WI38 (cell line): ENCODE data around the gene PPL.

Experiments used
- H3K4me3 ChIP-seq: 2 replicates; pipeline ENCODE4 v1.5.1; 2011; ENCODE audit warnings: low read depth, mild to moderate bottlenecking, control low read depth, low read length
- CTCF ChIP-seq: IDR thresholded peaks from 2 replicates; pipeline ENCODE4 v1.5.1; 2012; ENCODE audit warnings: low read depth, mild to moderate bottlenecking, control low read depth, low read length

PPL gene

DNA sequence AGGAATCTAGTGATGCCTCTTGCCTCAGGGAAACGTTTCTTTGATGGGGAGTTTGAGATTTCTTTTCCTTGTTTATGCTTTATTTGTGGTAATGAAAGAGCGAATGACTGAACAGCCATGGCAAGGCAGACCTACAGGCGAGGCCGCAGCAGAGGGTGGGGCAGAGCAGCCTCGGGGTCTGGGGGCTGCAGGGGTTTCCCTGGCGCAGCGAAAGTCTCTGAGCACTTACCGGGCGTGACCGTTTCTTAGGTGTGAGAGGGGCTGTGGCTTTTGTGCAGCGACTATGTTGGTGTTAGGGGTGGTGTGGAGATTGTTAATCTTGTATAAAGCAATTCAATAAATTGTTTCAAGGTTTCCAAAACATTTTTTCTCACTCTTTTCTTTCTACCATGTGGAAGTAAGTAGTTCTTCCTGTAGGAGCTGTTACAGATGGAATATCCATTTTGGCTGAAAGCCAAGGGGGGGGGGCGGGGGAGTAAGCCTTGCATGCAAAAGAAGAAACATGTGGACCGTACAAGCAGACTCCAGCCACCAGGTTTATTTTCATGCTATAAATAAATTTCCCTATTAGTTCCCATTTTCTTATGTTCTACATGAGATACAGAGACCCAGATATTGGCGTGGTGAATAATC lies 54.8 kb downstream of the PPL start:
- TF ChIP-seq CTCF, result no peak
- no peak overlapping the region for H3K4me3 ChIP-seq

- H3K4me3 ChIP-seq, result no peak overlapping the region
- TF ChIP-seq CTCF, result no peak
Observed at GRCh38 chr16:4880006-4880580, 56.9 kb downstream of the PPL start.

DNA sequence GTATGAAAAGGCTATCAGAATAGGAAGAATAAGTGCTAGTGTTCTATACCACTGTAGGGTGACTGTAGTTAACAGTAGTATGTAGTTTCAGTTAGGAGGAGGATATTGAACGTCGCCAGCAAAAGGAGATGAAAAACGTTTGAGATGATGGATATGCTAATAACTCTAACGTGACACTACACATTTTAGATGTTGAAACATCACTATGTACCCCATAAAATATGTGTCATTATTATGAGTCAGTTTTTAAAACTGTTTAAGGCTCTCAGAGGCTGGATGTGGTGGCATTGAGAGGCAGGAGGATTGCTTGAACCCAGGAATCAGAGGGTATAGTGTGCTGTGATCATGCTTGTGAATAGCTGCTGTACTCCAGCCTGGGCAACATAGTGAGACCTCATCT lies 57.9 kb downstream of the PPL start:
- no peak overlapping the region for H3K4me3 ChIP-seq
- no peak for TF ChIP-seq CTCF

DNA sequence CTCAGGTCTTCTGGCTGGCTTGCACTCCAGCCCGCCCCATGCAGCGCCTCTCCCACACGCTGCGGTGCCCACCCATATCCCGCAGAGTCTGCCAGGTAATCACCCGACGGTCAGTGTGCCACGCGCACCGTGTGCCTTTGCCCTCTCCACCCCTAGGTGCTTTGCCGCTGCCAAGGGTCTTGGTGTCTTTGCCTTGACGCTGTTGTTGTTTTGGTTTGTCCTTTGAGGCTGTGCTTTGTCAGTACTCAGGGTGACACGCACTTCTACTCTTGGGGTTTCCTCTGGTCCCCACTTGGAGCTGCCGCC lies 59.6 kb downstream of the PPL start:
- no peak overlapping the region for H3K4me3 ChIP-seq
- TF ChIP-seq CTCF, result no peak

DNA sequence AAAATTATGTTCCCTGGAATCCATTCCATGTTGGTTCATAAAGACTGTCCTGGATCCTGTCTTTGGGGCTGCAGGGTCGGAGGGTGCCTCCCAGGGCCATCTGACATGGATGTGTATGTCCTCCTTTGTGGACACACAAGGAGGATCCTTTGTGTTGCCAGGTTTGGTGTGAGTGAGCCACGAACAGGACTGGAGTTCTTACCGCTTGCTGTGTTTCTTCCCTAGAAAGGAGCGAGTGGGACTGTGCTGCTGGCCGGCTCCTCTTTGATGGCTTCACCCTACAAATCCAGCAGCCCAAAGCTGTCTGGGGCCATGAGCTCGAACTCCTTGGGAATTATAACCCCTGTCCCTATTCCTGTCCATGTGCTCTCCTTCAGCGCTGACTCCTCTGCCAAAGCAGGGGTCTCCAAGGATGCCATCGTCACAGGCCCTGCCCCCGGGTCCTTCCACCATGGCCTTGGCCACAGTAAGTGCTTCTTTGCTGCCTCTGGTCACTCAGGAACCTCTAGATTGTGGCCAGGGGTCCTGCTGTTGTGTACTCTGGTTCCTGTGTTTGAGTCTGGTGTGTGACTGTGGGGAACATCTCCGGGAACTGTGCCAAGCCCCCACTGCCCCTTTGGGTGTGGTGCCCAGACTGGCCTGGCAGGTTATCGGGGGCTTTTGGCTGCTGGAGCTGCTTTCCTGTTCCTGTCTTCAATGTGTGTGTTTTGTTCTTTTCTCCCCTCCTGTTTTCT lies 60.1 kb downstream of the PPL start:
- H3K4me3 ChIP-seq, result no peak overlapping the region
- TF ChIP-seq CTCF, result no peak

GRCh38 chr16:4874666-4875065 lies 62.3 kb downstream of the PPL start:
- H3K4me3 ChIP-seq, result no peak overlapping the region
- TF ChIP-seq CTCF, result no peak

DNA sequence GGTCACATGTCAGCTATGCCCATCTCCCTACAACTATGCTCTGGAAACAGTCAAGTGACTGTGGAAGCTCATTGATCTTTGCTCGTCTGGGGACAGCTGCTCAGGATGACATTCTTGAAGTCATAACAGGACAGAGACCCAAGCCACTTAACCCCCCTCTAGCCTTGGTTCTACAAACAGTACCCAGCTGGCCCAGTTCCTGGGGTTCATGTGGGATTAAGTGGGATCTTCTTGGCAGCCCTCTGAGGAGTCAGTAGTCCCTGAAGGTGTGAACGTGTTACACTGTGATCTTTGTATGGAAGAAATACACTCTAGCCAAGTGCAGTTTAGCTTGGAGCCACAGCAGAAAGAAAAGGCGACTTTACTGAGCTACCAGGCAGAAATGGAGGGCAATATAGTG lies 63.9 kb downstream of the PPL start:
- TF ChIP-seq CTCF, result no peak

More for the DNA sequence above, 63.9 kb downstream of the PPL start:
- no peak overlapping the region for H3K4me3 ChIP-seq
